Measurements from ENCODE around the gene VAMP5.
A peak's percentile ranks its signal among the peaks of the same experiment; 100 is the strongest.

VAMP5 gene

GRCh38 chr2:85584354-85584856, at the start of gene VAMP5:
Gene VAMP5, plus strand, starts transcription at chr2:85584431. Its CDS starts 60 bp downstream, at chr2:85584491.
- H3K4me3 ChIP-seq (replicated peaks; ENCODE audit: low read depth, low read length) = peak within 1 kb of the TSS; percentile 69
- no peak for TF ChIP-seq CTCF (IDR thresholded peaks at IDR 0.05; ENCODE audit: insufficient read depth, low read length, poor library complexity, severe bottlenecking)
- DNase-seq (ENCODE audit: extremely low read depth, insufficient read length) = peak; percentile 64
- no peaks in the 10 kb centered on the region for H3K27me3 ChIP-seq (replicated peaks; ENCODE audit: control insufficient read depth, insufficient read depth, low read length)
- H3K36me3 ChIP-seq (ENCODE audit: control insufficient read depth, insufficient read depth, low read length) = peaks cover 6% of the 10 kb centered on the region

- Histone ChIP-seq H3K4me3 (replicated peaks; ENCODE audit: low read depth, low read length) (no peak overlapping the region), H3K27me3 (replicated peaks; ENCODE audit: control insufficient read depth, insufficient read depth, low read length) (no peaks in the 10 kb centered on the region), H3K36me3 (ENCODE audit: control insufficient read depth, insufficient read depth, low read length) (no peaks in the 10 kb centered on the region)
- DNase-seq (ENCODE audit: extremely low read depth, insufficient read length) = no peak
- no peak for TF ChIP-seq CTCF (IDR thresholded peaks at IDR 0.05; ENCODE audit: insufficient read depth, low read length, poor library complexity, severe bottlenecking)
Observed at GRCh38 chr2:85534881-85535280, 49.4 kb upstream of the VAMP5 start.

- Histone ChIP-seq H3K36me3 (ENCODE audit: control insufficient read depth, insufficient read depth, low read length) (peaks cover under 1% of the 10 kb centered on the region), H3K27me3 (replicated peaks; ENCODE audit: control insufficient read depth, insufficient read depth, low read length) (no peaks in the 10 kb centered on the region), H3K4me3 (replicated peaks; ENCODE audit: low read depth, low read length) (no peak overlapping the region)
- DNase-seq (ENCODE audit: extremely low read depth, insufficient read length) = no peak
- TF ChIP-seq CTCF (IDR thresholded peaks at IDR 0.05; ENCODE audit: insufficient read depth, low read length, poor library complexity, severe bottlenecking) = no peak
Observed at GRCh38 chr2:85536479-85536878, 47.8 kb upstream of the VAMP5 start.

- H3K36me3 ChIP-seq (ENCODE audit: control insufficient read depth, insufficient read depth, low read length) = peaks cover 11% of the 10 kb centered on the region
- TF ChIP-seq CTCF (IDR thresholded peaks at IDR 0.05; ENCODE audit: insufficient read depth, low read length, poor library complexity, severe bottlenecking) = no peak
- H3K4me3 ChIP-seq (replicated peaks; ENCODE audit: low read depth, low read length) = peak overlapping the region; percentile 83
- peak; percentile 62 for DNase-seq (ENCODE audit: extremely low read depth, insufficient read length)
- no peaks in the 10 kb centered on the region for H3K27me3 ChIP-seq (replicated peaks; ENCODE audit: control insufficient read depth, insufficient read depth, low read length)
Observed at GRCh38 chr2:85537600-85538506, 46.4 kb upstream of the VAMP5 start.

GRCh38 chr2:85538507-85539360, 45.5 kb upstream of the VAMP5 start, which contains the start of gene MAT2A:
Gene MAT2A, plus strand, starts transcription at chr2:85539168. Its CDS starts 120 bp downstream, at chr2:85539288.
- H3K36me3 ChIP-seq (ENCODE audit: control insufficient read depth, insufficient read depth, low read length) = peaks cover 11% of the 10 kb centered on the region
- peak; percentile 84 for TF ChIP-seq CTCF (IDR thresholded peaks at IDR 0.05; ENCODE audit: insufficient read depth, low read length, poor library complexity, severe bottlenecking)
- DNase-seq (ENCODE audit: extremely low read depth, insufficient read length) = peak; percentile 96

More at GRCh38 chr2:85538507-85539360, 45.5 kb upstream of the VAMP5 start, which contains the start of gene MAT2A:
- Histone ChIP-seq H3K4me3 (replicated peaks; ENCODE audit: low read depth, low read length) (peak within 1 kb of the TSS; percentile 83), H3K27me3 (replicated peaks; ENCODE audit: control insufficient read depth, insufficient read depth, low read length) (no peaks in the 10 kb centered on the region)
